Hepatocyte (in vitro differentiated cells): ENCODE measurements around the gene CTBP2. TPM values are rescaled to one million over a fixed set of nuclear protein-coding genes. Genes with fewer than 3 reads are reported as not detected.

Experiments used
- DNase-seq: peaks from one replicate; pipeline ENCODE4 v3.0.0-alpha.2; 2016; ENCODE audit warnings: low spot score
- H2AFZ ChIP-seq: fragments of 200-600 bp; sonication (generic); 2 replicates; pipeline ENCODE4 v1.6.0; 2016; ENCODE audit warnings: antibody characterized with exemption, mild to moderate bottlenecking
- H3K27ac ChIP-seq: fragments of 200-600 bp; sonication (generic); 2 replicates; pipeline ENCODE4 v1.5.1; 2016; ENCODE audit warnings: mild to moderate bottlenecking
- H3K27me3 ChIP-seq: fragments of 200-600 bp; sonication (generic); 2 replicates; pipeline ENCODE4 v1.6.1; 2016
- H3K36me3 ChIP-seq: fragments of 200-600 bp; sonication (generic); replicated peaks from 2 replicates; pipeline ENCODE4 v1.5.1; 2016; ENCODE audit warnings: low read depth; ENCODE audit not compliant: insufficient read depth
- H3K4me1 ChIP-seq: fragments of 200-600 bp; sonication (generic); 2 replicates; pipeline ENCODE4 v1.5.1; 2016; ENCODE audit warnings: mild to moderate bottlenecking, moderate library complexity; ENCODE audit not compliant: insufficient read depth
- H3K4me2 ChIP-seq: fragments of 200-600 bp; sonication (generic); 2 replicates; pipeline ENCODE4 v1.6.0; 2016
- H3K4me3 ChIP-seq: fragments of 200-600 bp; sonication (generic); 2 replicates; pipeline ENCODE4 v1.5.1; 2016; ENCODE audit warnings: mild to moderate bottlenecking
- H3K79me2 ChIP-seq: fragments of 200-600 bp; sonication (generic); 2 replicates; pipeline ENCODE4 v1.6.0; 2017; ENCODE audit warnings: mild to moderate bottlenecking
- H3K9me2 ChIP-seq: fragments of 200-600 bp; sonication (generic); replicated peaks from 2 replicates; pipeline ENCODE4 v1.6.0; 2017; ENCODE audit warnings: mild to moderate bottlenecking; ENCODE audit not compliant: insufficient read depth
- H3K9me3 ChIP-seq: fragments of 200-600 bp; sonication (generic); 2 replicates; pipeline ENCODE4 v1.5.1; 2016; ENCODE audit warnings: low read depth, mild to moderate bottlenecking
- H4K20me1 ChIP-seq: fragments of 200-600 bp; sonication (generic); 2 replicates; pipeline ENCODE4 v1.6.0; 2016; ENCODE audit warnings: mild to moderate bottlenecking; ENCODE audit not compliant: insufficient read depth, poor library complexity, severe bottlenecking
- CTCF ChIP-seq: fragments of 200-600 bp; sonication (generic); IDR thresholded peaks from 2 replicates; pipeline ENCODE4 v1.5.1; 2016; ENCODE audit warnings: antibody characterized with exemption, mild to moderate bottlenecking; ENCODE audit not compliant: poor library complexity
- EZH2 ChIP-seq: fragments of 200-600 bp; sonication (generic); IDR thresholded peaks from 2 replicates; pipeline ENCODE4 v1.6.1; 2016; ENCODE audit warnings: antibody characterized with exemption, mild to moderate bottlenecking, borderline replicate concordance
- EZH2phosphoT487 ChIP-seq: fragments of 200-600 bp; sonication (generic); IDR thresholded peaks from one replicate; pipeline ENCODE4 v1.6.1; 2018; ENCODE audit warnings: antibody characterized with exemption, mild to moderate bottlenecking, low read depth, moderate library complexity; ENCODE audit not compliant: unreplicated experiment, severe bottlenecking
- WGBS: methylation state at CpG from one replicate; pipeline ENCODE4 v1.1.6; 2016; ENCODE audit warnings: low lambda C conversion rate; ENCODE audit errors: missing lambda C conversion rate; 5-methylcytosine and 5-hydroxymethylcytosine counted together
- polyA plus RNA-seq: library from polyadenylated mRNA; unstranded; fragments of >200 nt; fragmentation: Nextera tagmentation; extraction: Ambion mirVana; gene quantifications from 2 replicates; pipeline ENCODE4 v1.2.1, GENCODE V29; 2016
- total RNA-seq: library from RNA; depleted of rRNA; stranded (reverse); fragments of >200 nt; gene quantifications from 2 replicates; pipeline ENCODE4 v1.2.3, GENCODE V29; 2014

CTBP2 gene
- total and polyA plus RNA-seq, 2 experiments from 2014 or later = 61.3 to 81.0 TPM

GRCh38 chr10:124996127-124996853 lies 164.1 kb downstream of the CTBP2 start:
- Histone ChIP-seq H2AFZ (no peak overlapping the region), H4K20me1 (peaks cover 8% of the 10 kb centered on the region), H3K36me3 (no peaks in the 10 kb centered on the region), H3K9me2 (no peaks in the 10 kb centered on the region), H3K9me3 (no peaks in the 10 kb centered on the region), H3K4me1 (no peaks in the 10 kb centered on the region), H3K27me3 (no peaks in the 10 kb centered on the region), H3K27ac (no peak overlapping the region), H3K4me3 (no peak overlapping the region), H3K4me2 (no peak overlapping the region), H3K79me2 (no peaks in the 10 kb centered on the region)
- DNase-seq = no peak
- TF ChIP-seq EZH2 (no peak), CTCF (no peak), EZH2phosphoT487 (no peak)
- 94% methylated on average over 19 of the region's 24 CpGs for WGBS

GRCh38 chr10:124995605-124996004 lies 164.8 kb downstream of the CTBP2 start:
- no peaks in the 10 kb centered on the region for H3K36me3 ChIP-seq
- no peaks in the 10 kb centered on the region for H3K9me3 ChIP-seq
- H3K4me3 ChIP-seq = no peak overlapping the region
- H3K4me2 ChIP-seq = no peak overlapping the region
- no peaks in the 10 kb centered on the region for H3K4me1 ChIP-seq
- H3K27me3 ChIP-seq = no peaks in the 10 kb centered on the region
- TF ChIP-seq EZH2 (no peak), EZH2phosphoT487 (no peak), CTCF (no peak)
- no peaks in the 10 kb centered on the region for H3K9me2 ChIP-seq
- no peak overlapping the region for H2AFZ ChIP-seq
- H4K20me1 ChIP-seq = peaks cover 8% of the 10 kb centered on the region
- no peak for DNase-seq
- H3K79me2 ChIP-seq = no peaks in the 10 kb centered on the region
- 93% methylated on average over 9 of the region's 11 CpGs for WGBS
- no peak overlapping the region for H3K27ac ChIP-seq

DNA sequence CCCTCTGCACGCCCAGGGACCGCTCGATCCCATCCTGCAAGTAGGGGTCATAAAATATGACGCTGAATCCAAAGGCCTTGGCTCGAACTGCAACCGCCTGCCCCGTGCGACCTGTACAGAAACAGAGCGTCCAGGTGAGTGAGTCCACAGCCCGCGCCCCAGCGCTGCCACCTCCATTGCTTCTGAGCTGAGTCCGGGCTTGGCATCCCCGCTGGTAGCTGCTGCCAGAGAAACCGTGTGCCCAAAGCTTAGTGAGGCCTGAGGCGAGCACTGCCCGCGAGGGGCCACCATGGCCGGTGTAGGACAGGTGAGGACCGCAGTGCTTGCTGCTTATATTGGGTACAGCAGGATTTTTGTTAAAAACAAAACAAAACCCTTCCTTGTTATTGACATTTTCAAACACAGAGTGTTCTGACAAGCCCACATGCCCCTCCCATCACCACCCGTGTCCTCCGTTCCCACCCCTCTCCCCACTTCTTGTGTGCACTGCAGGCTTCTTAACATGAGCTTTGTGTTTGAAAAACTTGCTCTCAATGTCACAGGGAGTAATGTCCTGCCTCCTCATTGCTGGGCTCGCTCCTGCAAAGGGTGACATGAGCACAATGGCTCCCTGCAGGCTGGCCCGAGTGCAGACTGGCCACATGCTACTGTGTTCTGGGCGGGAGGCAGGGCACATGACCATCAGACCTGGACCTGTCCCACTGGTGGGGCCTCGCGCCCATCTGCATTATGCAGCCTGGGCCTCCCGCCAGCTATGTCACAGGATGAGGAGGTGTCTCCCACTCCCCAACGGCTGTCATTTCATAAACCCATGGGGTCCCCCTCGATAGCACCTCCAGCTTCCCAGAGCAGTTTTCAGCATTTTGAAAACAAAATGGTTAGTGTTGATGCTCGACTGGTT lies 165.5 kb downstream of the CTBP2 start:
- TF ChIP-seq EZH2phosphoT487 (no peak), CTCF (no peak), EZH2 (no peak)
- Histone ChIP-seq H3K79me2 (no peaks in the 10 kb centered on the region), H3K4me1 (no peaks in the 10 kb centered on the region), H3K9me3 (no peaks in the 10 kb centered on the region), H3K27me3 (no peaks in the 10 kb centered on the region), H3K36me3 (no peaks in the 10 kb centered on the region), H3K4me2 (no peak overlapping the region), H3K4me3 (no peak overlapping the region), H3K27ac (no peak overlapping the region), H3K9me2 (no peaks in the 10 kb centered on the region), H4K20me1 (peaks cover 8% of the 10 kb centered on the region), H2AFZ (no peak overlapping the region)
- WGBS = 90% methylated on average over 31 of the region's 31 CpGs
- no peak for DNase-seq
